ENCODE results near the gene HACD1.

- TF ChIP-seq POLR2A (IDR thresholded peaks at IDR 0.05) = no peak
- TF ChIP-seq CTCF (IDR thresholded peaks at IDR 0.05) = no peak
Measured at GRCh38 chr10:17548770-17549169, 68.4 kb downstream of the HACD1 start.

All from esophagus squamous epithelium (tissue), 4 donors.